ENCODE data around the gene EGFL7.
"Not testable (repeated sequence)": the region's sequence is repeated elsewhere in the genome, so short reads cannot be mapped to it uniquely, and the experiment has no call there.

EGFL7 gene

GRCh38 chr9:136697146-136697820, 34.6 kb downstream of the EGFL7 start:
- DNase-seq (ENCODE audit: low read depth in 3 of 3) = no peak

- no peak for DNase-seq (ENCODE audit: low read depth in 3 of 3)
Measured at GRCh38 chr9:136697821-136698526, 35.3 kb downstream of the EGFL7 start.

GRCh38 chr9:136698635-136699246, 36.0 kb downstream of the EGFL7 start:
- no peak for DNase-seq (ENCODE audit: low read depth in 3 of 3)

GRCh38 chr9:136700304-136700703, 37.6 kb downstream of the EGFL7 start:
- DNase-seq (ENCODE audit: low read depth in 3 of 3) = no peak

GRCh38 chr9:136700959-136701667, 38.4 kb downstream of the EGFL7 start:
- peak; percentile 58 to 75 (median 60) for DNase-seq (ENCODE audit: low read depth in 3 of 3)

- DNase-seq (ENCODE audit: low read depth in 3 of 3) = no peak
Measured at GRCh38 chr9:136701668-136702053, 38.9 kb downstream of the EGFL7 start.

- no peak for DNase-seq (ENCODE audit: low read depth in 3 of 3)
Measured at GRCh38 chr9:136703276-136703860, 40.7 kb downstream of the EGFL7 start.

- DNase-seq (ENCODE audit: low read depth in 3 of 3) = not testable (repeated sequence)
Measured at GRCh38 chr9:136704741-136705140, 42.0 kb downstream of the EGFL7 start.

GRCh38 chr9:136705564-136705963, 42.8 kb downstream of the EGFL7 start:
- DNase-seq (ENCODE audit: low read depth in 3 of 3) = no peak

- DNase-seq (ENCODE audit: low read depth in 3 of 3) = no peak
Measured at GRCh38 chr9:136707011-136707410, 44.3 kb downstream of the EGFL7 start.

GRCh38 chr9:136707849-136708517, 45.3 kb downstream of the EGFL7 start:
- no peak for DNase-seq (ENCODE audit: low read depth in 3 of 3)

GRCh38 chr9:136709454-136710109, 46.9 kb downstream of the EGFL7 start:
- DNase-seq (ENCODE audit: low read depth in 3 of 3) = no peak

GRCh38 chr9:136710543-136710942, 47.8 kb downstream of the EGFL7 start:
- no peak for DNase-seq (ENCODE audit: low read depth in 3 of 3)

GRCh38 chr9:136711219-136711648, 48.5 kb downstream of the EGFL7 start:
- DNase-seq (ENCODE audit: low read depth in 3 of 3) = not testable (repeated sequence)

- DNase-seq (ENCODE audit: low read depth in 3 of 3) = no peak
Measured at GRCh38 chr9:136711751-136712689, 49.3 kb downstream of the EGFL7 start, which contains the start of gene DIPK1B. Gene DIPK1B (plus strand): TSS chr9:136712572. CDS start chr9:136712666, 94 bp downstream.

GRCh38 chr9:136712690-136713544, 50.2 kb downstream of the EGFL7 start:
- no peak for DNase-seq (ENCODE audit: low read depth in 3 of 3)

GRCh38 chr9:136713550-136713949, 50.8 kb downstream of the EGFL7 start:
- no peak for DNase-seq (ENCODE audit: low read depth in 3 of 3)

GRCh38 chr9:136714096-136714892, 51.6 kb downstream of the EGFL7 start:
- DNase-seq (ENCODE audit: low read depth in 3 of 3) = no peak

Measured in stimulated activated CD4-positive, alpha-beta T cell treated with anti-CD3 and anti-CD28 coated beads, TNF-alpha, amount 100 ng/mL, for 24 hours (primary cell).